ENCODE results near the gene TMEM266.

The TMEM266 gene

DNA sequence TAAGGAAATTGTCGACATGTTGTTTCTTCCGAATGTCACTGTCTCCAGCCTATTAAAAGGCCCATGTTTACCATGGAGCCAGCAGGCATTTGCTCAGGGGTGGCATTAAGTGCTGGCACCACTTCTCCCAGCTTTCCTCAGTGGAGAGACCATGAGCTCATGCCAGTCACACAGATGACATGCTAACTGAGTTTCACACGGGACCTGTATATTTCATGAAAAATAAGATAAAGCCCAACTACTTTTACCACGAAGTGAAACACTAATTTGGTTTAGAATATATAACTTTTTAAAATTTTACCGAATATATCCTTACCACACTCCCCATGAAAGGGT, 158.1 kb downstream of the TMEM266 start:
- POLR2A ChIA-PET = interaction anchor here (0.6 to 1.3 kb wide), 3 partner anchors 27 to 722 kb away, joined by 3 to 4 read pairs (median 3); partner anchors contain the start of gene ISL2
- peaks cover 3 to 62% of the 10 kb centered on the region in 2 experiments for H3K36me3 ChIP-seq (ENCODE audit: control insufficient read depth in 2 of 2, insufficient read depth in 1 of 2, low read length in 2 of 2)
- CTCF ChIA-PET = interaction anchor here (0.9 to 3.4 kb wide), 4 partner anchors 10 to 68 kb away, joined by 3 to 14 read pairs (median 5); no protein-coding TSS in a partner anchor

DNA sequence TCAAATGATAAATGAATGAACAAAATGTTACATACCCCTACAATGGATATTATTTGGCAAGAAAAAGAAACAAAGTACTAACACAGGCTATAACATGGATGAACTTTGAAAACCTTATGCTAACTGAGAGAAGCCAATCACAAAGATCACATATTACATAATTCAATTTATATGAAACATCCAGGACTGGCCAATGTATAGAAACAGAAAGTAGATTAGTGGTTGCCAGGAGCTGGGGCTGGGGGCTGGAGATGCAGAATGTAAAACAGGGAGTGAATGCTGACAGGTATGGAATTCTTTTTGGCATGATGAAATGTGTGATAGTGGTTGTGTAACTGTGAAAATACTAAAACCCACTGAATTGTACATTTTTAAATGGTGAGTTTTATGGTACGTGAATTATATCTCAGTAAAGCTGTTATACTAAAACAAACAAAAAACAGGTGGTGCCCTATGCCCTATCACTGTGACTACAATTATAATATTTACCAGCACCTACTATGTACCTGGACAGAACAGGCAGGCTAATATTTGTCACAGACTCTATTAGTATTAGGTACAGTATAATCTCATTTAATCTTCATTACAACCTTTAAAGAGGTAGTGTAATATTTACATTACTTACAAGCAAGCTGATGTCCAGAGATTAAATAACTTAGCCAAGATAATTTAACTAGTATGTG, 161.4 kb downstream of the TMEM266 start:
- Histone ChIP-seq H3K36me3 (ENCODE audit: control insufficient read depth in 2 of 2, insufficient read depth in 1 of 2, low read length in 2 of 2) (peaks cover 12 to 53% of the 10 kb centered on the region in 2 experiments), H3K4me3 (ENCODE audit: low read depth, low read length) (no peak overlapping the region), H3K4me1 (ENCODE audit: control insufficient read depth, insufficient read depth, low read length) (peaks cover 18% of the 10 kb centered on the region), H3K9me3 (ENCODE audit: control insufficient read depth, insufficient read depth, low read depth, low read length) (no peaks in the 10 kb centered on the region), H3K27ac (ENCODE audit: extremely low read depth, low read depth, low read length) (no peak overlapping the region)
- TF ChIP-seq ZNF610 (tag by site-specific recombination; IDR thresholded peaks at IDR 0.05; ENCODE audit: borderline replicate concordance) (no peak), ZNF664 (tag by site-specific recombination; IDR thresholded peaks at IDR 0.05) (peak; percentile 89)
- CTCF ChIA-PET = interaction anchor here (1.1 to 1.5 kb wide), 2 partner anchors 15 to 32 kb away, joined by 3 to 9 read pairs; no protein-coding TSS in a partner anchor
- POLR2A ChIA-PET = no interaction called here

More for the DNA sequence above, 158.1 kb downstream of the TMEM266 start:
- Histone ChIP-seq H3K4me1 (ENCODE audit: control insufficient read depth, insufficient read depth, low read length) (peaks cover 18% of the 10 kb centered on the region), H3K4me3 (ENCODE audit: low read depth, low read length) (no peak overlapping the region), H3K27ac (ENCODE audit: extremely low read depth, low read depth, low read length) (no peak overlapping the region), H3K9me3 (ENCODE audit: control insufficient read depth, insufficient read depth, low read depth, low read length) (no peaks in the 10 kb centered on the region)
- no peak for TF ChIP-seq ZNF544 (tag by site-specific recombination; IDR thresholded peaks at IDR 0.05)

GRCh38 chr15:76222159-76222558, 162.4 kb downstream of the TMEM266 start:
- Histone ChIP-seq H3K4me3 (ENCODE audit: low read depth, low read length) (no peak overlapping the region), H3K4me1 (ENCODE audit: control insufficient read depth, insufficient read depth, low read length) (peaks cover 9% of the 10 kb centered on the region), H3K36me3 (ENCODE audit: control insufficient read depth in 2 of 2, insufficient read depth in 1 of 2, low read length in 2 of 2) (peaks cover 13 to 52% of the 10 kb centered on the region in 2 experiments), H3K27ac (ENCODE audit: extremely low read depth, low read depth, low read length) (no peak overlapping the region), H3K9me3 (ENCODE audit: control insufficient read depth, insufficient read depth, low read depth, low read length) (no peaks in the 10 kb centered on the region)
- TF ChIP-seq ZNF354C (tag by site-specific recombination; IDR thresholded peaks at IDR 0.05; ENCODE audit: borderline replicate concordance, low read depth) (no peak), ZNF221 (tag by site-specific recombination; IDR thresholded peaks at IDR 0.05; ENCODE audit: borderline replicate concordance) (no peak), HOXD13 (CRISPR knock-in tag; IDR thresholded peaks at IDR 0.05; ENCODE audit: borderline replicate concordance) (no peak), ZNF561 (tag by site-specific recombination; IDR thresholded peaks at IDR 0.05; ENCODE audit: borderline replicate concordance) (no peak), ZNF548 (tag by site-specific recombination; IDR thresholded peaks at IDR 0.05) (no peak), ZNF423 (tag by site-specific recombination; IDR thresholded peaks at IDR 0.05) (no peak), ZIC2 (tag by site-specific recombination; IDR thresholded peaks at IDR 0.05) (no peak), MEIS1 (CRISPR knock-in tag; IDR thresholded peaks at IDR 0.05; ENCODE audit: borderline replicate concordance) (no peak), ZNF155 (tag by site-specific recombination; IDR thresholded peaks at IDR 0.05) (no peak), KLF9 (tag by site-specific recombination; IDR thresholded peaks at IDR 0.05; ENCODE audit: low read depth) (no peak), SCRT1 (tag by site-specific recombination; IDR thresholded peaks at IDR 0.05; ENCODE audit: borderline replicate concordance) (no peak), ZNF664 (tag by site-specific recombination; IDR thresholded peaks at IDR 0.05) (no peak)
- TF ChIP-seq, protein P1, sequence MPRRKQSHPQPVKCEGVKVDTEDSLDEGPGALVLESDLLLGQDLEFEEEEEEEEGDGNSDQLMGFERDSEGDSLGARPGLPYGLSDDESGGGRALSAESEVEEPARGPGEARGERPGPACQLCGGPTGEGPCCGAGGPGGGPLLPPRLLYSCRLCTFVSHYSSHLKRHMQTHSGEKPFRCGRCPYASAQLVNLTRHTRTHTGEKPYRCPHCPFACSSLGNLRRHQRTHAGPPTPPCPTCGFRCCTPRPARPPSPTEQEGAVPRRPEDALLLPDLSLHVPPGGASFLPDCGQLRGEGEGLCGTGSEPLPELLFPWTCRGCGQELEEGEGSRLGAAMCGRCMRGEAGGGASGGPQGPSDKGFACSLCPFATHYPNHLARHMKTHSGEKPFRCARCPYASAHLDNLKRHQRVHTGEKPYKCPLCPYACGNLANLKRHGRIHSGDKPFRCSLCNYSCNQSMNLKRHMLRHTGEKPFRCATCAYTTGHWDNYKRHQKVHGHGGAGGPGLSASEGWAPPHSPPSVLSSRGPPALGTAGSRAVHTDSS (tag by site-specific recombination; IDR thresholded peaks at IDR 0.05) = no peak
- TF ChIP-seq, protein P2, sequence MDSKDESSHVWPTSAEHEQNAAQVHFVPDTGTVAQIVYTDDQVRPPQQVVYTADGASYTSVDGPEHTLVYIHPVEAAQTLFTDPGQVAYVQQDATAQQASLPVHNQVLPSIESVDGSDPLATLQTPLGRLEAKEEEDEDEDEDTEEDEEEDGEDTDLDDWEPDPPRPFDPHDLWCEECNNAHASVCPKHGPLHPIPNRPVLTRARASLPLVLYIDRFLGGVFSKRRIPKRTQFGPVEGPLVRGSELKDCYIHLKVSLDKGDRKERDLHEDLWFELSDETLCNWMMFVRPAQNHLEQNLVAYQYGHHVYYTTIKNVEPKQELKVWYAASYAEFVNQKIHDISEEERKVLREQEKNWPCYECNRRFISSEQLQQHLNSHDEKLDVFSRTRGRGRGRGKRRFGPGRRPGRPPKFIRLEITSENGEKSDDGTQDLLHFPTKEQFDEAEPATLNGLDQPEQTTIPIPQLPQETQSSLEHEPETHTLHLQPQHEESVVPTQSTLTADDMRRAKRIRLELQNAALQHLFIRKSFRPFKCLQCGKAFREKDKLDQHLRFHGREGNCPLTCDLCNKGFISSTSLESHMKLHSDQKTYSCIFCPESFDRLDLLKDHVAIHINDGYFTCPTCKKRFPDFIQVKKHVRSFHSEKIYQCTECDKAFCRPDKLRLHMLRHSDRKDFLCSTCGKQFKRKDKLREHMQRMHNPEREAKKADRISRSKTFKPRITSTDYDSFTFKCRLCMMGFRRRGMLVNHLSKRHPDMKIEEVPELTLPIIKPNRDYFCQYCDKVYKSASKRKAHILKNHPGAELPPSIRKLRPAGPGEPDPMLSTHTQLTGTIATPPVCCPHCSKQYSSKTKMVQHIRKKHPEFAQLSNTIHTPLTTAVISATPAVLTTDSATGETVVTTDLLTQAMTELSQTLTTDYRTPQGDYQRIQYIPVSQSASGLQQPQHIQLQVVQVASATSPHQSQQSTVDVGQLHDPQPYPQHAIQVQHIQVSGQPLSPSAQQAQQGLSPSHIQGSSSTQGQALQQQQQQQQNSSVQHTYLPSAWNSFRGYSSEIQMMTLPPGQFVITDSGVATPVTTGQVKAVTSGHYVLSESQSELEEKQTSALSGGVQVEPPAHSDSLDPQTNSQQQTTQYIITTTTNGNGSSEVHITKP (tag by site-specific recombination; IDR thresholded peaks at IDR 0.05) = no peak
- CTCF ChIA-PET = interaction anchor here (0.7 to 1.5 kb wide), 3 partner anchors 14 to 160 kb away, joined by 3 to 9 read pairs (median 4); no protein-coding TSS in a partner anchor
- POLR2A ChIA-PET = no interaction called here
